Karpas-422 (cell line): Measurements from ENCODE around the gene ZNF70. TPM values are rescaled to one million over a fixed set of nuclear protein-coding genes. Genes with fewer than 3 reads are reported as not detected.

ENCODE experiments used
- DNase-seq: peaks from one replicate; pipeline ENCODE4 v3.0.0-alpha.2; 2015
- H2AFZ ChIP-seq: fragments of 200-600 bp; sonication (generic); 2 replicates; pipeline ENCODE4 v1.6.1; 2014; ENCODE audit warnings: antibody characterized with exemption, low read length, mixed read lengths
- H3K27ac ChIP-seq: fragments of 200-600 bp; sonication (generic); 2 replicates; pipeline ENCODE4 v1.5.1; 2014; ENCODE audit warnings: mild to moderate bottlenecking, low read length, moderate library complexity
- H3K27me3 ChIP-seq: fragments of 200-600 bp; sonication (generic); 2 replicates; pipeline ENCODE4 v1.6.1; 2014; ENCODE audit warnings: low read length, mixed read lengths
- H3K36me3 ChIP-seq: fragments of 200-600 bp; sonication (generic); 2 replicates; pipeline ENCODE4 v1.6.1; 2014; ENCODE audit warnings: low read length, mixed read lengths; ENCODE audit not compliant: insufficient read depth
- H3K4me1 ChIP-seq: fragments of 200-600 bp; sonication (generic); 2 replicates; pipeline ENCODE4 v1.6.1; 2014; ENCODE audit warnings: mild to moderate bottlenecking, low read length, mixed read lengths
- H3K4me2 ChIP-seq: fragments of 200-600 bp; sonication (generic); 2 replicates; pipeline ENCODE4 v1.6.1; 2014; ENCODE audit warnings: low read length, low read depth, mild to moderate bottlenecking; ENCODE audit not compliant: poor library complexity, severe bottlenecking
- H3K4me3 ChIP-seq: fragments of 200-600 bp; sonication (generic); 2 replicates; pipeline ENCODE4 v1.5.1; 2014; ENCODE audit warnings: mild to moderate bottlenecking, antibody characterized with exemption, low read length, mixed read lengths
- H3K79me2 ChIP-seq: fragments of 200-600 bp; sonication (generic); 2 replicates; pipeline ENCODE4 v1.6.1; 2014; ENCODE audit warnings: mild to moderate bottlenecking, low read length, mixed read lengths
- H3K9ac ChIP-seq: fragments of 200-600 bp; sonication (generic); 2 replicates; pipeline ENCODE4 v1.6.0; 2014; ENCODE audit warnings: low read length
- H3K9me2 ChIP-seq: fragments of 200-600 bp; sonication (generic), shearing (Covaris generic); replicated peaks from 2 replicates; pipeline ENCODE4 v1.6.0; 2014; ENCODE audit warnings: mild to moderate bottlenecking, low read length, moderate library complexity; ENCODE audit not compliant: insufficient read depth
- H3K9me3 ChIP-seq: fragments of 300-700, 200-600 bp; sonication (generic); 2 replicates; pipeline ENCODE4 v1.6.1; 2014; ENCODE audit warnings: low read length, mixed read lengths
- H4K20me1 ChIP-seq: fragments of 200-600 bp; sonication (generic); 2 replicates; pipeline ENCODE4 v1.6.1; 2014; ENCODE audit warnings: mild to moderate bottlenecking, antibody characterized with exemption, low read length, low read depth; ENCODE audit not compliant: insufficient read depth
- total RNA-seq: library from RNA; depleted of rRNA; stranded (reverse); fragments of >200 nt; shearing (Covaris generic); gene quantifications from 2 replicates; pipeline ENCODE4 v1.2.3, GENCODE V29; 2014; ENCODE audit warnings: low replicate concordance

Gene ZNF70
- total RNA-seq, 1 experiment from 2014 or later: 8.5 TPM

GRCh38 chr22:23782252-23782651, 31.3 kb upstream of the ZNF70 start:
- Histone ChIP-seq H4K20me1 (no peaks in the 10 kb centered on the region), H3K4me2 (no peak overlapping the region), H2AFZ (no peak overlapping the region), H3K9me2 (no peaks in the 10 kb centered on the region), H3K4me1 (peaks cover 6% of the 10 kb centered on the region), H3K4me3 (no peak overlapping the region), H3K36me3 (0 out of 2 replicates have a peak, but pooled peaks cover 7% of the 10 kb centered on the region), H3K9me3 (no peaks in the 10 kb centered on the region), H3K79me2 (peaks cover under 1% of the 10 kb centered on the region; the same call in 1 of the 2 replicates), H3K9ac (no peak overlapping the region), H3K27ac (no peak overlapping the region), H3K27me3 (no peaks in the 10 kb centered on the region)
- no peak for DNase-seq

GRCh38 chr22:23781511-23782183, 30.7 kb upstream of the ZNF70 start:
- H3K79me2 ChIP-seq: no peaks in the 10 kb centered on the region
- H3K4me1 ChIP-seq: peaks cover 6% of the 10 kb centered on the region
- H3K9ac ChIP-seq: no peak overlapping the region
- no peaks in the 10 kb centered on the region for H3K9me3 ChIP-seq
- H3K4me3 ChIP-seq: no peak overlapping the region
- no peaks in the 10 kb centered on the region for H3K27me3 ChIP-seq
- no peak for DNase-seq
- no peaks in the 10 kb centered on the region for H3K9me2 ChIP-seq
- no peak overlapping the region for H3K4me2 ChIP-seq
- no peaks in the 10 kb centered on the region for H4K20me1 ChIP-seq
- 0 out of 2 replicates have a peak, but pooled peaks cover 7% of the 10 kb centered on the region for H3K36me3 ChIP-seq
- H2AFZ ChIP-seq: no peak overlapping the region
- H3K27ac ChIP-seq: no peak overlapping the region

DNA sequence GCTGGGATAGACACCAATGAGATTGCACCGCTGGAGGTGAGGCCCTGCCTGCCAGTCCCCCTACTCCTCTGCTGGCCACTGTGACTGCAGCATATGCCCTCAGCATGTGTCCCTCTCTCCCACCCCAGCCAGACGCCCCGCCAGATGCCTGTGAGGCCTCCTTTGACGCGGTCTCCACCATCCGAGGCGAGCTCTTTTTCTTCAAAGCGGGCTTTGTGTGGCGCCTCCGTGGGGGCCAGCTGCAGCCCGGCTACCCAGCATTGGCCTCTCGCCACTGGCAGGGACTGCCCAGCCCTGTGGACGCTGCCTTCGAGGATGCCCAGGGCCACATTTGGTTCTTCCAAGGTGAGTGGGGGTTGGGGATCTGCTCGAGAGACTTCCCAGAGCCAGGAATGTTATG, 30.2 kb upstream of the ZNF70 start:
- H3K27me3 ChIP-seq: no peaks in the 10 kb centered on the region
- no peak overlapping the region for H3K9ac ChIP-seq
- peaks cover under 1% of the 10 kb centered on the region; the same call in 1 of the 2 replicates for H3K4me1 ChIP-seq
- DNase-seq: no peak
- H3K9me2 ChIP-seq: no peaks in the 10 kb centered on the region
- H3K4me3 ChIP-seq: no peak overlapping the region
- H3K4me2 ChIP-seq: no peak overlapping the region
- no peaks in the 10 kb centered on the region for H3K79me2 ChIP-seq
- 0 out of 2 replicates have a peak, but pooled peaks cover 7% of the 10 kb centered on the region for H3K36me3 ChIP-seq
- no peaks in the 10 kb centered on the region for H4K20me1 ChIP-seq
- H2AFZ ChIP-seq: no peak overlapping the region
- H3K9me3 ChIP-seq: no peaks in the 10 kb centered on the region
- no peak overlapping the region for H3K27ac ChIP-seq

GRCh38 chr22:23780146-23780748, 29.3 kb upstream of the ZNF70 start:
- no peak overlapping the region for H3K4me3 ChIP-seq
- no peaks in the 10 kb centered on the region for H3K27me3 ChIP-seq
- H4K20me1 ChIP-seq: no peaks in the 10 kb centered on the region; the same call in 1 of the 2 replicates
- no peaks in the 10 kb centered on the region for H3K4me1 ChIP-seq
- H3K79me2 ChIP-seq: no peaks in the 10 kb centered on the region
- H2AFZ ChIP-seq: no peak overlapping the region
- no peak overlapping the region for H3K9ac ChIP-seq
- H3K9me3 ChIP-seq: no peaks in the 10 kb centered on the region
- no peak overlapping the region for H3K27ac ChIP-seq
- DNase-seq: no peak
- H3K9me2 ChIP-seq: no peaks in the 10 kb centered on the region
- H3K36me3 ChIP-seq: 0 out of 2 replicates have a peak, but pooled peaks cover 7% of the 10 kb centered on the region
- H3K4me2 ChIP-seq: no peak overlapping the region

DNA sequence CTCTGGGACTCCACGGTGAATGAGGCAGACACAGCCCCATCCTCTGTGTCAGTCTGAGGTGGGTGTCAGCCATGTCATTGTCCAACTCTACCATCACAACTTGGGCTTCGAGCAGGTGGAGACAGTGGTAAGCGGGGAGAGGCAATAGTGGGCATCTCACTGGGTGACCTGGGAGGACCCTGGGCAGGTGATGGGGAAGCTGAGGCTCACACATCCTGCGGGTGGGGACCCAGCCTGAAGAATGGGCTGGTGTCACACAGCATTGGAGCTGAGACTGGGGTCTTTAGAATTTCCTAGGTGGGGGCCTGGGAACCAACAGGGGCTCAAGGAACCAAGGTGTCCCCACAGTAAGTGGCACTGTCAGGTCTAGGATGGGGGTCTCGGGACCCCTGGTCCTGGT, 28.8 kb upstream of the ZNF70 start:
- H2AFZ ChIP-seq: no peak overlapping the region
- H3K4me2 ChIP-seq: no peak overlapping the region
- no peaks in the 10 kb centered on the region for H3K27me3 ChIP-seq
- H4K20me1 ChIP-seq: no peaks in the 10 kb centered on the region; the same call in 1 of the 2 replicates
- no peak overlapping the region for H3K4me3 ChIP-seq
- no peaks in the 10 kb centered on the region for H3K9me2 ChIP-seq
- H3K79me2 ChIP-seq: peaks cover 4% of the 10 kb centered on the region; the same call in 1 of the 2 replicates
- H3K27ac ChIP-seq: no peak overlapping the region
- H3K36me3 ChIP-seq: 0 out of 2 replicates have a peak, but pooled peaks cover 7% of the 10 kb centered on the region
- H3K4me1 ChIP-seq: no peaks in the 10 kb centered on the region; the same call in 1 of the 2 replicates
- no peak overlapping the region for H3K9ac ChIP-seq
- DNase-seq: no peak
- no peaks in the 10 kb centered on the region for H3K9me3 ChIP-seq

GRCh38 chr22:23779083-23779482, 28.2 kb upstream of the ZNF70 start:
- no peak overlapping the region for H2AFZ ChIP-seq
- H3K4me3 ChIP-seq: no peak overlapping the region

DNA sequence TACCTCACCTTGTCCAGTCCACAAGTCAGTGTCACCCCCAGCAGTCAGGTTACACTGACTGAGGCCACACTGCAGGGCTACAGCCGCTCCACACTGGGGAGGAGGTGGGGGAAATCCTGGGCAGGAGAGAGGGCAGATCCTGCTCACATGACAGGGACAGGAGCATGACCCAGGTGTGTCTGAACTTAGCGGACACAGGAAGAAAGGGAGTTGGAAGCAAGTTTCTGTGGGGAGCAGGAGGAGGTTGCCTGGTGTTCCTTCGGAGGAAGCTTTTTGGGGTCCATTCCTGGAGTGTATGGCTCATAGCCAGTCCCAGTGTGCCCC, 27.6 kb upstream of the ZNF70 start:
- DNase-seq: no peak
- H3K4me2 ChIP-seq: no peak overlapping the region
- peaks cover 11% of the 10 kb centered on the region for H3K4me1 ChIP-seq
- H3K27me3 ChIP-seq: no peaks in the 10 kb centered on the region
- H4K20me1 ChIP-seq: peaks cover 4% of the 10 kb centered on the region; the same call in 1 of the 2 replicates
- H3K4me3 ChIP-seq: no peak overlapping the region
- H3K9ac ChIP-seq: no peak overlapping the region
- H3K79me2 ChIP-seq: peaks cover 15% of the 10 kb centered on the region; the same call in 1 of the 2 replicates
- H3K9me2 ChIP-seq: no peaks in the 10 kb centered on the region
- no peak overlapping the region for H3K27ac ChIP-seq
- H3K9me3 ChIP-seq: no peaks in the 10 kb centered on the region
- H2AFZ ChIP-seq: no peak overlapping the region
- H3K36me3 ChIP-seq: 0 out of 2 replicates have a peak, but pooled peaks cover 7% of the 10 kb centered on the region

More at GRCh38 chr22:23779083-23779482, 28.2 kb upstream of the ZNF70 start:
- Histone ChIP-seq H3K9me2 (no peaks in the 10 kb centered on the region), H3K36me3 (0 out of 2 replicates have a peak, but pooled peaks cover 7% of the 10 kb centered on the region), H4K20me1 (peaks cover 2% of the 10 kb centered on the region; the same call in 1 of the 2 replicates), H3K27ac (no peak overlapping the region), H3K27me3 (no peaks in the 10 kb centered on the region), H3K4me1 (peaks cover 6% of the 10 kb centered on the region), H3K9ac (no peak overlapping the region), H3K79me2 (peaks cover 9% of the 10 kb centered on the region; the same call in 1 of the 2 replicates), H3K9me3 (no peaks in the 10 kb centered on the region), H3K4me2 (no peak overlapping the region)
- no peak for DNase-seq

- no peak overlapping the region for H3K27ac ChIP-seq
- H3K4me2 ChIP-seq: no peak overlapping the region
- peaks cover 19% of the 10 kb centered on the region; the same call in 1 of the 2 replicates for H3K79me2 ChIP-seq
- DNase-seq: peak; percentile 42
- H4K20me1 ChIP-seq: peaks cover 4% of the 10 kb centered on the region; the same call in 1 of the 2 replicates
- peaks cover 15% of the 10 kb centered on the region for H3K4me1 ChIP-seq
- no peaks in the 10 kb centered on the region for H3K9me3 ChIP-seq
- 0 out of 2 replicates have a peak, but pooled peaks cover 7% of the 10 kb centered on the region for H3K36me3 ChIP-seq
- no peak overlapping the region for H3K9ac ChIP-seq
- H3K4me3 ChIP-seq: no peak overlapping the region
- no peak overlapping the region for H2AFZ ChIP-seq
- H3K27me3 ChIP-seq: no peaks in the 10 kb centered on the region
- H3K9me2 ChIP-seq: no peaks in the 10 kb centered on the region
These were observed 27.1 kb upstream of the ZNF70 start for GRCh38 chr22:23777776-23778576.
